Esophagus squamous epithelium (tissue), 5 donors: Measurements from ENCODE around the gene ATP1A4. TPM values are rescaled to one million over a fixed set of nuclear protein-coding genes. Genes with fewer than 3 reads are reported as not detected.

Source experiments
- DNase-seq: peaks from one replicate; lab custom pipeline; 2025; lab: John Stamatoyannopoulos, UW
- H3K27ac ChIP-seq, 4 donors: fragments of 200-600 bp; sonication (generic); one replicate each; pipeline ENCODE4 v1.5.1; 2016 to 2019; ENCODE audit warnings: mild to moderate bottlenecking in 1 of 4
- H3K27me3 ChIP-seq, 4 donors: fragments of 200-600 bp; sonication (generic); 1 replicate in 3 of 4; 2 replicates in 1 of 4; pipeline versions ENCODE4 v1.5.1 to v1.6.0; 2017 to 2021; ENCODE audit warnings: antibody characterized with exemption in 1 of 4
- H3K36me3 ChIP-seq, 3 donors: fragments of 200-600 bp; sonication (generic); one replicate each; pipeline ENCODE4 v1.5.1; 2016 to 2019
- H3K4me1 ChIP-seq, 3 donors: fragments of 200-600 bp; sonication (generic); one replicate each; pipeline ENCODE4 v1.5.1; 2017 to 2019
- H3K4me3 ChIP-seq, 4 donors: fragments of 200-600 bp; sonication (generic); 1 replicate in 3 of 4; 2 replicates in 1 of 4; pipeline ENCODE4 v1.5.1; 2016 to 2019; ENCODE audit warnings: mild to moderate bottlenecking in 2 of 4, moderate library complexity in 1 of 4
- H3K9me3 ChIP-seq, 3 donors: fragments of 200-600 bp; sonication (generic); one replicate each; pipeline ENCODE4 v1.5.1; 2016 to 2019
- POLR2A ChIP-seq, 4 donors: fragments of 450-650 bp; IDR thresholded peaks; one replicate each; pipeline ENCODE4 v1.6.1; 2017; ENCODE audit warnings: antibody characterized with exemption in 4 of 4, mild to moderate bottlenecking in 4 of 4, moderate library complexity in 3 of 4
- WGBS, 2 donors: methylation state at CpG; one replicate each; pipeline ENCODE4 v1.1.5; 2018; 5-methylcytosine and 5-hydroxymethylcytosine counted together
- intact Hi-C: fragments of 100-400 bp; cut with DNase I; formaldehyde crosslinking; loops from one replicate; pipeline ENCODE4 v1.15.0; 2022
- total RNA-seq, 4 donors: library from RNA; depleted of rRNA; stranded (reverse); fragments of >200 nt; gene quantifications; one replicate each; pipeline ENCODE4 v1.1.0, GENCODE V29; 2016
- TF ChIP-seq, protein P1 (sequence below), 6 experiments: fragments of 450-650 bp in 4 of 6; fragments of 200-600 bp in 2 of 6; sonication (generic) in 2 of 6; IDR thresholded peaks; one replicate each; pipeline ENCODE4 v1.5.1; 2016 to 2019; ENCODE audit warnings: antibody characterized with exemption in 6 of 6, mild to moderate bottlenecking in 4 of 6, moderate library complexity in 4 of 6
- donor health status: DM: yes; HTN: yes; CAD: no.

Gene ATP1A4
- total RNA-seq, 4 donors from 2014 or later = 0.19 to 1.8 TPM; not detected in 2

DNA sequence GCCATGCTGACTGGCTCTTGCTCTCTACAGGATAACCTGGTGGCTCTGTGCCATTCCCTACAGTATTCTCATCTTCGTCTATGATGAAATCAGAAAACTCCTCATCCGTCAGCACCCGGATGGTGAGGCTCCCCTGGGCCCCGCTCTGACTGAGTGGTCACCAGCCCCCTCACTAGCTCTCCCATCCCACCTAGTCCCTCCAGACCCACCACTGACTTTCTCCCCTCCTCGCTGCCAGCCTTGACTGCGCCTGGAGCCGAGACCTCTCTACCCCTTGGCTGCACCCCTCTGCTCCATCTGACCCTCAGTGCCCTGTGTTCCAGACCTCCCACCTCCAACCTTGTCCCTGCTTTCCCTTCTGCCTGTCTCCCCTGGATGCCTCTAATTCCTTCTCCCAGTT lies 34.8 kb downstream of the ATP1A4 start:
- Histone ChIP-seq H3K27ac (no peak overlapping the region), H3K27me3 (no peaks in the 10 kb centered on the region), H3K9me3 (no peaks in the 10 kb centered on the region), H3K4me3 (no peak overlapping the region), H3K4me1 (peaks cover 0 to 10% (median 0%) of the 10 kb centered on the region in 3 donors), H3K36me3 (no peaks in the 10 kb centered on the region)
- WGBS, 2 donors = 90 to 93% methylated on average over 7 of the region's 7 CpGs
- no peak for DNase-seq
- intact Hi-C loops = no loop called here
- no peak for TF ChIP-seq POLR2A (IDR thresholded peaks at IDR 0.05)
- TF ChIP-seq, protein P1, sequence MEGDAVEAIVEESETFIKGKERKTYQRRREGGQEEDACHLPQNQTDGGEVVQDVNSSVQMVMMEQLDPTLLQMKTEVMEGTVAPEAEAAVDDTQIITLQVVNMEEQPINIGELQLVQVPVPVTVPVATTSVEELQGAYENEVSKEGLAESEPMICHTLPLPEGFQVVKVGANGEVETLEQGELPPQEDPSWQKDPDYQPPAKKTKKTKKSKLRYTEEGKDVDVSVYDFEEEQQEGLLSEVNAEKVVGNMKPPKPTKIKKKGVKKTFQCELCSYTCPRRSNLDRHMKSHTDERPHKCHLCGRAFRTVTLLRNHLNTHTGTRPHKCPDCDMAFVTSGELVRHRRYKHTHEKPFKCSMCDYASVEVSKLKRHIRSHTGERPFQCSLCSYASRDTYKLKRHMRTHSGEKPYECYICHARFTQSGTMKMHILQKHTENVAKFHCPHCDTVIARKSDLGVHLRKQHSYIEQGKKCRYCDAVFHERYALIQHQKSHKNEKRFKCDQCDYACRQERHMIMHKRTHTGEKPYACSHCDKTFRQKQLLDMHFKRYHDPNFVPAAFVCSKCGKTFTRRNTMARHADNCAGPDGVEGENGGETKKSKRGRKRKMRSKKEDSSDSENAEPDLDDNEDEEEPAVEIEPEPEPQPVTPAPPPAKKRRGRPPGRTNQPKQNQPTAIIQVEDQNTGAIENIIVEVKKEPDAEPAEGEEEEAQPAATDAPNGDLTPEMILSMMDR (IDR thresholded peaks at IDR 0.05) = no peak

DNA sequence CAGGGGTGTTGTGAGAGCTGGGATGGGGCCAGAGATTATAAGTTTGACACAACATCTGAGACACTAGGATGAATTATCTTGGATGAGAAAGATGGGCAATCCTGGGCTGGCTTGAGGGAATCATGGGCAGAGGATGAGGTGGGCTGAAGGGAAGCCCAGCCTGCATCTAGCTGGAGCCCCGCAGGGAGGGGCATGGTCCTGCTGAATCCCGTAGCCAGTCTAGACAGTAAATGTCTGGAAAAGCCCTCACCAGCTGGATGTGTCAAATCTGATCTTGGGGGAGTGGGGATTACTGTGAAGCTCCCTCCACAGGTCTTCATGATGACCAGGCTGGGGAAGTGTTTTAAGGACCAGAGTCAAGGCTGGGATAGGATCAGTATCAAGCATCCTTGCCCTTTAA lies 35.3 kb downstream of the ATP1A4 start:
- no peaks in the 10 kb centered on the region for H3K27me3 ChIP-seq
- H3K36me3 ChIP-seq = no peaks in the 10 kb centered on the region
- intact Hi-C loops = no loop called here
- H3K4me3 ChIP-seq = no peak overlapping the region
- DNase-seq = no peak
- H3K27ac ChIP-seq = no peak overlapping the region
- no peaks in the 10 kb centered on the region for H3K9me3 ChIP-seq
- TF ChIP-seq POLR2A (IDR thresholded peaks at IDR 0.05) = no peak
- H3K4me1 ChIP-seq = peaks cover 0 to 10% (median 0%) of the 10 kb centered on the region in 3 donors
- 60 to 81% methylated on average over 1 to 2 of the region's 2 CpGs for WGBS, 2 donors

DNA sequence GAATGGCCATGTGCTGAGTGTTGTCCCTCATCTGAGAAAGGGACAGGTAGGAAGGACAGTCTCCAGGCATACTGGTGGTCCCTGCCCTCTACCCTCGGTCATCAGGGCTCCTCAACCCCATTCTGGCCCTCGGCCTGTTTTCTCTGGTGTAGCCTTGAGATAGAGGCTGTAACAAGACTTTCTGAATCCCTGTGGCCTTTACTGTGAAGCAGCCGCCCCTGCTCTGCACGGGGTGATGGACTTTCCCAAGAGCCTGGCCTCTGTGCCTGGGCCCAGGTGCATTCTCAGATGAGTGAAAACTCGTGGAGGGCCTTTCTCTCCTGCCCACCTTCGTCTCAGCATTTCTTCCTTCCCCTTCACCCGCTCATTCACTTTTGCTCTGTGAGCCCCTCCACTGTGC lies 36.0 kb downstream of the ATP1A4 start:
- H3K9me3 ChIP-seq = no peaks in the 10 kb centered on the region
- H3K27ac ChIP-seq = no peak overlapping the region
- no peaks in the 10 kb centered on the region for H3K36me3 ChIP-seq
- DNase-seq = no peak
- H3K4me1 ChIP-seq = peaks cover 0 to 10% (median 0%) of the 10 kb centered on the region in 3 donors
- no peaks in the 10 kb centered on the region for H3K27me3 ChIP-seq
- WGBS, 2 donors = 59 to 75% methylated on average over 7 of the region's 7 CpGs
- no peak for TF ChIP-seq POLR2A (IDR thresholded peaks at IDR 0.05)
- TF ChIP-seq, protein P1 (IDR thresholded peaks at IDR 0.05) = no peak
- intact Hi-C loops = no loop called here
- H3K4me3 ChIP-seq = no peak overlapping the region

DNA sequence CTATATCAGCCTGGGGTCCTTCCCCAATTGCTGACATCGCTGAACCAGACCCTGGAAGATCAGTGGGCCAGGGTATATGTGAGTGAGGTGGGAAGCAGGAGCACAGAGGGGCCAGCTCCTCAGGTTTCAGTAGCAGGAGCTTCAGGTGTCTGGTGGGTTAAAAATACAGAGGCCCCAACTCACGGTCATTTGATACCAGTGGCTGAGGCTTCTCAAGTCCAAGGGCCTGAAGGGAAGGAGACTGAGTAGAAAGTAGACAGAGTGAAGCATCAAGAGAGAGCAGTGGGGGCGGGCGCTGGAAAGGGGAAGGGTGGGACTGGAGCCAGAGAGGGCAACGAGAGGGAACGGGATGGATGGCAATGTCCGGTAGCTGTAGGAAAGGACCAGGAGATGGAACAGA lies 36.9 kb downstream of the ATP1A4 start:
- no peaks in the 10 kb centered on the region for H3K9me3 ChIP-seq
- intact Hi-C loops = no loop called here

DNA sequence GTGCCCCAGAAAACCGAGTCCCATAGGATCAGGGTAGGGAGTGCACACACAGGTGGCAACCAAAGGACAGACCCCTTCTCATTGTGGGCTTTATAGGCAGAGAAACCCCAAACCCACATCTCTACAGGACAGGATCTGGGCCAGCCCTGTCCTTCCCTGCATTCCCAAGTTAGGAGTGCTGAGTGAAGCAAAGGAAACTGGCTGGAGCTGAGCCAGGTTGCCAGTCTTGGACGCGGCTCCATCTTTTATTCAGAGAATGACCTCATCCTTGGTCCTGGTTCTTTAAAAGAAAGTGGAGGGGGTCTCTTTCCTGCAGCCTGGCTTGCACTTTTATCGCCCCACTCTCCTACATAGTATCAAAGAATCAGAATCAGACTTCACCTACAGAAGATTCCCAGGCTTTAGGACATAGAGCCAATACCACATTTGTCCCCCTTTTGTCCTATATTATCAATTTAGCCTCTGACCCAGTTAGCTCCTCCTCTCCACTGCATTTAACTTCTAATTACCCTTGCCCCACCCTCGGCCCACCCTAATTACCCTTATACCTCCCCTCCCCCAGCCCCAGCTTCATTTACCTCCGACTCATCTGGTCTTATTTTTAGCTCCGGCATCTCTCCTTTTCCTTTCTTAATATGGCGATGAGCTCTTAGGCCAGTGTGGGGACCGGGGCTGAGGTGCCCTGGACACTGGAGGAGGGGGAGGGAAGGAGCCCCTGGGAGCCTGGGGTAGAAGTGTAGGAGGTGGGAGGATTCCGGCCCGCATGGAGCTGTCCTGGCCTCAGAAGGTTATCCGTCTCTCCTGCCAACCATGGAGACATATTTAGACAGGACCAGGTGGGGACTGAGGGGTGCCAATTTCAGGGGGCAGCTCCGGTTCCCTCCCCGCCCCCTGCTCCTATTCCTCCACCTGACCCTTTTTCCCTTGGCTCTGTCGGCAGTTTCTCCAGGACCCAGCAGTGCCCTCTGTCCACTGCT lies 38.5 kb downstream of the ATP1A4 start, which contains the start of gene CASQ1:
Gene CASQ1, plus strand, starts transcription at position 927 of the 977 bp plus-strand sequence. CDS start 177 bp downstream, outside the sequence.
- H3K4me3 ChIP-seq = no peak within 1 kb of the TSS
- TF ChIP-seq, protein P1 (IDR thresholded peaks at IDR 0.05) = no peak
- TF ChIP-seq POLR2A (IDR thresholded peaks at IDR 0.05) = no peak
- H3K27me3 ChIP-seq = no peaks in the 10 kb centered on the region
- no peak for DNase-seq
- H3K4me1 ChIP-seq = peaks cover 0 to 22% (median 7%) of the 10 kb centered on the region in 3 donors
- H3K36me3 ChIP-seq = no peaks in the 10 kb centered on the region
- no peaks in the 10 kb centered on the region for H3K9me3 ChIP-seq
- H3K27ac ChIP-seq = no peak within 1 kb of the TSS
- intact Hi-C loops = no loop called here
- WGBS, 2 donors = 39 to 57% methylated on average over 6 to 13 of the region's 15 CpGs

More for the DNA sequence above, 36.9 kb downstream of the ATP1A4 start:
- peaks cover 0 to 18% (median 4%) of the 10 kb centered on the region in 3 donors for H3K4me1 ChIP-seq
- no peaks in the 10 kb centered on the region for H3K27me3 ChIP-seq
- TF ChIP-seq POLR2A (IDR thresholded peaks at IDR 0.05) = no peak
- TF ChIP-seq, protein P1 (IDR thresholded peaks at IDR 0.05) = no peak
- no peak overlapping the region for H3K27ac ChIP-seq
- no peak for DNase-seq
- no peaks in the 10 kb centered on the region for H3K36me3 ChIP-seq
- WGBS, 2 donors = 70 to 74% methylated on average over 7 of the region's 7 CpGs
- no peak overlapping the region for H3K4me3 ChIP-seq
